ENCODE measurements around the gene PTCHD1. TPM values are rescaled to one million over a fixed set of nuclear protein-coding genes. Genes with fewer than 3 reads are reported as not detected.

The PTCHD1 gene
- total RNA-seq, 4 donors from 2014 or later, result 0.22 to 1.7 (median 0.41) TPM

- intact Hi-C loops (cut with DNase I), result no loop called here
- WGBS, 2 donors, result 34 to 40% methylated on average over 3 of the region's 3 CpGs
Observed at GRCh38 chrX:23451266-23451665, 116.6 kb downstream of the PTCHD1 start.

More at GRCh38 chrX:23451266-23451665, 116.6 kb downstream of the PTCHD1 start:
- H3K4me1 ChIP-seq, result no peaks in the 10 kb centered on the region
- no peak for DNase-seq
- no peak for TF ChIP-seq POLR2A (IDR thresholded peaks at IDR 0.05)
- TF ChIP-seq CTCF (IDR thresholded peaks at IDR 0.05), result no peak
- H3K36me3 ChIP-seq, result no peaks in the 10 kb centered on the region
- no peak overlapping the region for H3K27ac ChIP-seq
- H3K4me3 ChIP-seq, result no peak overlapping the region
- H3K9me3 ChIP-seq, result no peaks in the 10 kb centered on the region
- no peaks in the 10 kb centered on the region for H3K27me3 ChIP-seq

Data from esophagus squamous epithelium (tissue), 5 donors.